BLaER1 (cell line): ENCODE results near the gene HOXA7.

Experiments
- H3K27ac ChIP-seq: shearing (Covaris generic); formaldehyde crosslinking; 2 replicates; pipeline ENCODE4 v1.8.1; 2022
- H3K27me3 ChIP-seq: shearing (Covaris generic); formaldehyde crosslinking; 2 replicates; pipeline ENCODE4 v1.8.1; 2022
- H3K36me3 ChIP-seq: shearing (Covaris generic); formaldehyde crosslinking; 2 replicates; pipeline ENCODE4 v1.8.1; 2022
- H3K4me1 ChIP-seq: shearing (Covaris generic); formaldehyde crosslinking; 2 replicates; pipeline ENCODE4 v1.8.1; 2022
- H3K4me2 ChIP-seq: shearing (Covaris generic); formaldehyde crosslinking; 2 replicates; pipeline ENCODE4 v1.8.1; 2022
- H3K4me3 ChIP-seq: shearing (Covaris generic); formaldehyde crosslinking; 2 replicates; pipeline ENCODE4 v1.8.1; 2022
- H3K9ac ChIP-seq: shearing (Covaris generic); formaldehyde crosslinking; 2 replicates; pipeline ENCODE4 v1.8.1; 2022
- H3K9me3 ChIP-seq: shearing (Covaris generic); formaldehyde crosslinking; 2 replicates; pipeline ENCODE4 v1.8.1; 2022
- H4K20me1 ChIP-seq: shearing (Covaris generic); formaldehyde crosslinking; 2 replicates; pipeline ENCODE4 v1.8.1; 2022
- Cebpa-rat ChIP-seq: shearing (Covaris generic); IDR thresholded peaks from 2 replicates; pipeline ENCODE4 v1.8.1; 2022

HOXA7 gene

DNA sequence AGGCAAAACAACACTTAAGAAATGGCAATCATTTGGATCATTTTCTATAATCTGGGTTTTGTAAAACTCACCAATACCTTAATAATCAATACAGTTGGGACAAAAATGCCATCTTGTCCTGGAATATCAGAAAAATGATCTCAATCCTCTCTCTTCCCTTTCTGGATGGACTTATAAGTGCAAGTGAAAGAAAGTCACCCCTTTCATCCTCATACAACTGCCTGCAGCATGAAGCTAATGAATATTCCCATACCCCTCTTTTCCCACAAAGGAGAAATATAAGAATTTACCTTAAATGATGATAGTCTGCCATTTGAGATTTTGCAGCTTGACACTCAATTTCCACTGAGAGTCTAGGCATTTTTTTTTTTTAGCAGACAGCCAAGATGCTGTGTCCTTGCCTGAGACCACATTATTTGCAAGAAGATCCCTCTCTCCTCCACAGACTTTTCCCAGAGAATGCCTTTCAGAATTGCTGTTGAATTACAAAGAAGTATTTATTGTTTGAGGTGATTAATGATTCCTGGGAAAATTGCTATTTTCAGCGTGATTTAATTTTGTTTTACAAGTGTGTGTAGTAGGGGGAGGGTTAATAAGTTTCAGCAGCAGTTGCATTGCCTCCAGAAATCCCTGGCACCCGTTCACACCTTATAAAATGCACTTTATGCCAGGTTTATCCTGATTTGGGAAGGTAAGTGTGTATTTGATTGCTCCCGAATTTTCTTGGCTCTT, 29.7 kb downstream of the HOXA7 start:
- Histone ChIP-seq H3K4me1 (no peaks in the 10 kb centered on the region), H3K4me2 (no peak overlapping the region), H3K36me3 (no peaks in the 10 kb centered on the region), H3K9me3 (peaks cover 35% of the 10 kb centered on the region), H3K27ac (no peak overlapping the region), H4K20me1 (no peaks in the 10 kb centered on the region), H3K9ac (no peak overlapping the region), H3K27me3 (no peaks in the 10 kb centered on the region), H3K4me3 (no peak overlapping the region)
- TF ChIP-seq Cebpa-rat = no peak

DNA sequence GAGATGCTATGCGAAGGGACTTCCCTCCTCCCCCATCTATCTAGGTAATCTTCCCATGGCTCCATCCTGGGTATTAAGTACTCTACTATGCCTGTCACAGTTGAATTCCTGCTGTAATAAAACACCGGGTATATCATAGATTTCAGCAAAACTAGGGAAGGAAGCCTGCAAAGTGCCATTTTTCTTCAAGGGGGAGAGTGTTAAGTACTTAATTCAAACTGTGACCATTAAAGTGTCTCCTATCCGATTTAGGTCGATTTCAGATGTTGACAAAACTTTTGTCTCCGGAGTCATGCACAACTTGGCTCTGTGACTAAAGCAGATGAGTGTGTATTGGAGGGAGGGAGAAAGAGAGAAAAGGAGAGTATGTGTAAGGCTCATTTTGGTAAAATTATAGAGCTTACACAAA, 30.5 kb downstream of the HOXA7 start:
- Histone ChIP-seq H3K27ac (no peak overlapping the region), H4K20me1 (no peaks in the 10 kb centered on the region), H3K27me3 (no peaks in the 10 kb centered on the region), H3K9me3 (peaks cover 29% of the 10 kb centered on the region), H3K4me2 (no peak overlapping the region), H3K9ac (no peak overlapping the region), H3K4me3 (no peak overlapping the region), H3K4me1 (no peaks in the 10 kb centered on the region), H3K36me3 (no peaks in the 10 kb centered on the region)
- TF ChIP-seq Cebpa-rat = no peak

DNA sequence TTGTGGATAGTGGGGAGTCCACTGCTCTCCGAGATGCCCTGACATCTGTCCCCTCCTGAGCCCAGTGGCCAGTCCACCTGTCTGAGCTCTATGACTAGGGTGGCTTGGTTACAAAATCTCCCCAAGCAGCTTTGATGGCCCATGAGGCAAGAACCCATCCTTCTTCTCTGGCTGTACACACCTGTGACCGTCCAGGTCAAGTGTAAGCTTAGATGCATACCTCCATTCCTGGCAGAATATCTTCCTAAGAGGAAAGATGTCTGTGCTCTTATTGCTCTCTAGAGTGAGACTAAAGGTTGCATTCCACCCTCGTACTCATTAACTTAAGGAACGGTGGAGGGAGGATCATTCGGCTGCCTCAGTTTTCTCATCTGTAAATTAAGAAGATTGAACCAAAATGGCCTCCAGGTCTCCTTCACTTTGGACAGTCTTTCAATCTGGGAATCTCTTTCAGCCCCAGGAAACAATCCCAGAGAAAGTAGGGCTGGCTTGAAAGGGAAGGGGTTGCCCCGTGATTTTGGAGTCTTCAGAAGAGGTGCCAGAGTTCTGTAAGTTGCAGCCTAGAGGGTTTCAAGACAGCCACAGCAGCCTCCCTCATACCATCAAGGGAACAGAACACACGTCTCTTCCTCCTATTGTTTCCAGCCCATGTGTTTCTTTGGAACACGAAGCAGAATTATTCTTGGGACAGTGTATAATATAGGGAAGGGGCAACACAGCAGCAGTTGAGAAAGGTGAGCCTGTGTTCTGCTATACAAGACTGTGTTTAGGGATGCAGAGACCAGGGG, 31.4 kb downstream of the HOXA7 start:
- H3K4me3 ChIP-seq = no peak overlapping the region
- H3K27me3 ChIP-seq = no peaks in the 10 kb centered on the region
- H3K27ac ChIP-seq = no peak overlapping the region
- no peaks in the 10 kb centered on the region for H3K36me3 ChIP-seq
- no peaks in the 10 kb centered on the region for H4K20me1 ChIP-seq
- H3K4me1 ChIP-seq = no peaks in the 10 kb centered on the region
- no peak overlapping the region for H3K4me2 ChIP-seq
- no peak for TF ChIP-seq Cebpa-rat
- H3K9me3 ChIP-seq = peaks cover 20% of the 10 kb centered on the region
- no peak overlapping the region for H3K9ac ChIP-seq

DNA sequence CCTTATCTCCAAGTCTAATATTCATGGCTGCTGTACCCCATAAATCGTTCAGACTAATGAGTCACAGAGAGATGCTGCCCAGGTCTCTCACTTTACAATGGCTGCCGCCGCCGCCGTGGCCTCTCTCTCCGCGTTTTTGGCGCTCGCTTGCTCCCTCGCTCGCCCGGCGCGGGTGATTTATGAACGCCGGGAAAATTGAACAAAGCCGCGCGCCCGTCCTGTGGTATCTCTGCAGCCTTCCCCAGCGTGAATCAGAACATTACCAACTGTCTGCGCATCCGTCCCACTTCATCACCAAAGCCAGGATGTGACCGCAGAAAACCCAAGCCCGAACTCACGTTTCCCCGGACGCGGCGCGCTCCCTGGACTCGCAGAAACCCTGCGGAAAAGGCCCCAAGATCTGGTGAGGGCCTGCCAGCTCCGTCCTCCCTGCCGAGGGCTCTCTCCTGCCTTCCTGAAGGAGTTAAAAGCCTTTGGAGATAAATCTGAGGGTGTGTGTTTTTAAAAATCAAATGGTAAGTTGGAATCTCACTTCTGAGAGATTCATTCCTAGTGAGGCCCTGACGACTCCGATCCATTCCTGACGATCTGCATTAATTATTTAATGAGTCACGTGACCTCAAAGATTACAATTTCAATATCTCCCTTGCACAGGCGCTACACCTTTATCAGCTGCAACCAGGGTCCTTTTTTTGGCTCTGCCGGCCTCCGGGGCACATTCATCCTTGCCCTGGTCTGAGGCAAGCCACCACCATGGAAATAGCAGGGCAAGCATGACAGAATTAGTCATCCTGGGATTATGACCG, 32.2 kb downstream of the HOXA7 start:
- Histone ChIP-seq H3K27me3 (no peaks in the 10 kb centered on the region), H3K4me3 (no peak overlapping the region), H3K36me3 (no peaks in the 10 kb centered on the region), H3K9me3 (peaks cover 12% of the 10 kb centered on the region), H3K27ac (no peak overlapping the region), H3K9ac (no peak overlapping the region), H4K20me1 (no peaks in the 10 kb centered on the region), H3K4me1 (no peaks in the 10 kb centered on the region), H3K4me2 (no peak overlapping the region)
- no peak for TF ChIP-seq Cebpa-rat

DNA sequence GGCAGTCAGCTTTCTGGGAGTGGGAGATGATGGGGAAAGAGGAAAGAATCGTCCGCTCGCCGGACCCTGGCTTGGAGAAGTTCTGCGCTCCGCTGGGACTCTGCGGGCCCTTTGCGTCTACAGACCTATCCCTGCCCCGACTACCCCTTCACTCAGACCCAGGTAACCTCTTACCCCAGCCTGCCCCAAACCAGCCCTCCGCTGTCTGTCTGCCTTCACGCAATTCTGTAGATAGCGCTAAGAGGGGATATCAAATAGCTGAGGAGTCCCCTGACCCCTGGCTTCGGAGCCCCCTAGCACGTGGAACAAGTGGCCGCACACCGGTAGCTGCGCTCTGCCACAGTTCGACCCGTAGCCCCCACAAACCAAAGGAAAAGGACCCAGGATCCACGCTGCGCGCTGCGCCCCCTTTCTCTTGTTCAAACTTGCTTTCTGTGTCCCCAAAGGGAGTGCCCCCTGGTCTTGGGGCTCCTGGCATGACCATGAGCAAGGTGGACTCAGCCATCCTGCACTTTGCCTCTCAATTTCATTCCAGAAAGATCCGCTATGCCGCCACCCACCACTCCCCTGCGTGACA, 32.9 kb downstream of the HOXA7 start:
- TF ChIP-seq Cebpa-rat = no peak
- Histone ChIP-seq H3K4me1 (no peaks in the 10 kb centered on the region), H3K27me3 (no peaks in the 10 kb centered on the region), H3K27ac (no peak overlapping the region), H3K9me3 (peaks cover 9% of the 10 kb centered on the region), H4K20me1 (no peaks in the 10 kb centered on the region), H3K9ac (no peak overlapping the region), H3K4me2 (no peak overlapping the region), H3K36me3 (no peaks in the 10 kb centered on the region), H3K4me3 (no peak overlapping the region)

DNA sequence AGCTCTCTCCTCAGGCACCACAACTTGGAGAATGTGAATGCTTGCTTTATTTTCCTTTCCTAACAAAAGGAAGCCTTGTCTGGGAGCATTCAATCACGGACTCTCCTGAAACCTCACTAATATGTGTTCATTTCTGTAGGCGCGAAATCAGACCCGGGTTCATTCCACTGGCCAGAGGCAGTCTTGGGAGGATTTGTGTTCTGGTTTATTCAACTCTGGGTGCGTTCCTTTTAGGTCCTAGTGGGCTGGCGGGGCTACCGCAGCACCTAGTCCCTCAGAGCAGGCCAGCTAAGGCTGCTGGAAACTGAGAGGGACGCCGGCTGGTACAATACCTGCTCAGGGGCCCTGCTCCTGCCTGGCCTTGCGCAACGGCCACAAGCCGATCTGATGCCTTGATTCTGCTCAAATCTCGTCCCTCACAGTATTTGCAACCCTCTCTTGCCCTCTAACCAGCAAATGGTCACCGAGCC, 33.4 kb downstream of the HOXA7 start:
- no peak overlapping the region for H3K4me3 ChIP-seq
- H3K4me2 ChIP-seq = no peak overlapping the region
- H3K36me3 ChIP-seq = no peaks in the 10 kb centered on the region
- no peaks in the 10 kb centered on the region for H3K4me1 ChIP-seq
- no peaks in the 10 kb centered on the region for H4K20me1 ChIP-seq
- H3K9ac ChIP-seq = no peak overlapping the region
- H3K9me3 ChIP-seq = peaks cover 9% of the 10 kb centered on the region
- TF ChIP-seq Cebpa-rat = no peak
- H3K27ac ChIP-seq = no peak overlapping the region
- no peaks in the 10 kb centered on the region for H3K27me3 ChIP-seq

DNA sequence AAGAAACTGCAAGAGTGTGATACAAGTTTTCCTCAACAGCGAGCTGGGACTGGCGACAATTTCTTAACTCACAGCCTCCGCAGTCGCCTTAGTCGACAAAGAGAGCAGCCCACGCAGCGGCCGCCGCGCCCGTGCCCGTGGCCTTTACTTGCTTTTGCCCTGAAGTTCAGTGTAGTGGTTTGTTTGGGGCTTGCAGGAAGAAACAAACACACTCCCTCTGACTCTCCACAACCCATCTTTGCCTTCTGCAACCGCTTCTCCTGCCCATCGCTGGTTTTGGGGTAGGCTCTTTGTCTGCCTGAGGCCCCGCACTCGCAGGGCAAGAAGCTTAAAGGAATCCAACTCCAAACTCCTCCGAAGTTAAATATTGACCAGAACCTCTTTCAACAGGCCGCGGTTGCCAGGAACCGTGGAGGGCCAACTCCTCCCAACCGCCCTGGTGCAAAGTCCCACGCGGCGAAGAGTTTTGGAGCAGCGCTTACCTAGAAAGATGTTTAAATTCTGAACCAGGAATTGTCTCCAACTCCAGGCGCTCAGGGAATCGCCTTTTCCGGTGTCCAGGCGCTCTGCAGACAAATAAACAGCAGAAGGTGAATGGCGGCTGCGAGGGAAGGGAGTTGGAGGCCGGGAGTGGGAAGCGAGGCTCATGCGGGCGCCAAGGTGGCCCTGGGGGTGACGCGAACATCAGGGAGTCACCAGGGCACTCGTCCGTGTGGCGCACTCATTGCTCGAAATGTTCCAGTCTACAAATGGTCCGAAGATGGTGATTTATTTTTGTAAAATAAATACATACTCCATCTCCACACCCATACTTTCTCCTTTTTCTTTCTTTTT, 34.2 kb downstream of the HOXA7 start:
- TF ChIP-seq Cebpa-rat = no peak
- Histone ChIP-seq H3K36me3 (no peaks in the 10 kb centered on the region), H3K4me3 (no peak overlapping the region), H3K4me2 (no peak overlapping the region), H3K9me3 (peaks cover 9% of the 10 kb centered on the region), H3K9ac (no peak overlapping the region), H3K27ac (no peak overlapping the region), H3K4me1 (no peaks in the 10 kb centered on the region), H3K27me3 (no peaks in the 10 kb centered on the region), H4K20me1 (no peaks in the 10 kb centered on the region)

DNA sequence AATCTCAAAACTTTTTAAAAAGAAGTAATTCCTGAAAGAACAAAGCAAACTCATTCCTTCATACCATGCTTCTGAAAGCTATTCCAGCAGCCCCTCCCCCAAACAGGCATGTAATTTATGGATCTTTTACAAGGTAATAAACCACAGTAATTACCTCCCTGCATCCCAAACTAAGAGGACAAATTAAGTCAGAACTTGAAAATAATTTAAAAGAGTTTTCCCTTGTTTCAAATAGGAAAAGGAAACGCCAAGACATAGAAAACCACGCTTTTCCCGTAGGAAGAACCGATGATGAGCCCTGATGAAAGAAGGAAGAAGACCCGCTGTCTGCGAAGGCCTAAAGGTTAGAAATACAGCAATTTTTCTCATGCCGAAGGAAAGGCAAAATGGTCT, 34.8 kb downstream of the HOXA7 start:
- no peak for TF ChIP-seq Cebpa-rat
- no peak overlapping the region for H3K9ac ChIP-seq
- no peak overlapping the region for H3K27ac ChIP-seq
- H3K27me3 ChIP-seq = no peaks in the 10 kb centered on the region
- H4K20me1 ChIP-seq = no peaks in the 10 kb centered on the region
- peaks cover 9% of the 10 kb centered on the region for H3K9me3 ChIP-seq
- H3K4me1 ChIP-seq = no peaks in the 10 kb centered on the region
- no peaks in the 10 kb centered on the region for H3K36me3 ChIP-seq
- no peak overlapping the region for H3K4me3 ChIP-seq
- no peak overlapping the region for H3K4me2 ChIP-seq

DNA sequence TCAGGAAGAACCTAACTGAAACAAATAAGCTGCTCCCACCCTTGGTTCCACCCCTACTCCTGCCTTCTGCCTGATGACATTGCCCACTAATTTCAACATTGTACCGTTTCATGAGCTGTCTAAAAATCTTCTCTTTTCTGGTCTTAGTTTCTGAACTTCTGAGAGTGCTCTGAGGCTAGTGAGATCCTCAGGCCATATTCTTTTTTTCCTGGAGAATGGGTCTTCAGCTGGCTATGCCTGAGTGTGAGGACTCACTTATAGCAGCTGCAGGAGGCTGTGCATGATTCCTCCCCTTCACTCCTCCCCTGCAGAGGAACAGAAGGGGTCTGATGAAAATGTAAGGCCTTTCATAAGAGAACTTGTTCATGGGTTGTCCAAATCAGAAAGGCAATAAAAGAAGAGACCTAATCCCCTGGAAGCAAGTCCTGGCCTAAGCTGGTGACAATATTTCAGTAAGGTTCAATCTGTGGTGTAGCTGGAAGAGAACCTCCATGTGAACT, 37.0 kb downstream of the HOXA7 start:
- no peaks in the 10 kb centered on the region for H3K27me3 ChIP-seq
- no peaks in the 10 kb centered on the region for H3K4me1 ChIP-seq
- no peak overlapping the region for H3K27ac ChIP-seq
- TF ChIP-seq Cebpa-rat = no peak
- no peak overlapping the region for H3K4me2 ChIP-seq
- no peak overlapping the region for H3K9ac ChIP-seq
- peaks cover 9% of the 10 kb centered on the region for H3K9me3 ChIP-seq
- no peaks in the 10 kb centered on the region for H4K20me1 ChIP-seq
- H3K36me3 ChIP-seq = no peaks in the 10 kb centered on the region
- no peak overlapping the region for H3K4me3 ChIP-seq
